Endothelial cell of umbilical vein (primary cell): Measurements from ENCODE around the gene SLC27A2. TPM values are rescaled to one million over a fixed set of nuclear protein-coding genes. Genes with fewer than 3 reads are reported as not detected.

Source experiments
- BruUV-seq: library from RNA; stranded (reverse); fragments of 400-500 nt; replicated peaks from 2 replicates; lab custom pipeline; 2021; lab: Mats Ljungman, UMichigan
- CTCF ChIA-PET: fragments of 300-600, 350-600 bp; sonication (Branson Sonifier 250); formaldehyde crosslinking; loops from one replicate; lab custom pipeline; 2021; ENCODE audit warnings: antibody characterized with exemption, inconsistent platforms; lab: Charles Lee
- POLR2A ChIA-PET: fragments of 300-600, 350-600 bp; sonication (Branson Sonifier 250); formaldehyde crosslinking; loops from one replicate; lab custom pipeline; 2021; ENCODE audit warnings: antibody characterized with exemption, inconsistent platforms; lab: Charles Lee
- DNase-seq: peaks from one replicate; pipeline ENCODE4 v3.0.0-alpha.2; 2011; ENCODE audit warnings: low read depth, low spot score
- FAIRE-seq: peaks from 2 replicates; lab custom pipeline; 2011; peaks lifted over from hg19 to GRCh38; lab: Jason Lieb, UNC
- H2AFZ ChIP-seq: 2 replicates; pipeline ENCODE4 v1.6.0; 2012; ENCODE audit warnings: low read depth, low read length, control low read depth, inconsistent platforms
- H3K27ac ChIP-seq: 2 replicates; pipeline ENCODE4 v1.5.1; 2011; ENCODE audit warnings: low read depth, mild to moderate bottlenecking, control low read depth, low read length, moderate library complexity; ENCODE audit not compliant: insufficient read depth
- H3K27me3 ChIP-seq, 2 experiments: 2 replicates each; pipeline versions ENCODE4 v1.6.0 to v1.6.1; 2011; ENCODE audit warnings: low read length in 2 of 2, mixed read lengths in 1 of 2; ENCODE audit not compliant: control insufficient read depth in 2 of 2, insufficient read depth in 2 of 2
- H3K36me3 ChIP-seq, 2 experiments: 2 replicates in 1 of 2; 3 replicates in 1 of 2; pipeline ENCODE4 v1.5.1; 2011; ENCODE audit warnings: low read length in 2 of 2, mild to moderate bottlenecking in 1 of 2, moderate library complexity in 1 of 2; ENCODE audit not compliant: control insufficient read depth in 2 of 2, insufficient read depth in 2 of 2; ENCODE audit errors: extremely low read depth in 1 of 2
- H3K4me1 ChIP-seq: 3 replicates; pipeline ENCODE4 v1.5.1; 2011; ENCODE audit warnings: mild to moderate bottlenecking, low read length; ENCODE audit not compliant: control insufficient read depth, insufficient read depth; ENCODE audit errors: extremely low read depth
- H3K4me2 ChIP-seq: 2 replicates; pipeline ENCODE4 v1.6.1; 2011; ENCODE audit warnings: low read length, control low read depth, mixed read lengths; ENCODE audit not compliant: insufficient read depth
- H3K4me3 ChIP-seq, 3 experiments: fragments of 200-600 bp in 1 of 3; sonication (generic), shearing (Covaris generic) in 1 of 3; replicated peaks in 1 of 3; 2 replicates each; pipeline ENCODE4 v1.5.1; 2011 to 2016; ENCODE audit warnings: control low read depth in 3 of 3, low read length in 3 of 3, mild to moderate bottlenecking in 2 of 3, inconsistent platforms in 1 of 3, low read depth in 1 of 3, moderate library complexity in 1 of 3; ENCODE audit not compliant: insufficient read depth in 1 of 3
- H3K79me2 ChIP-seq: 2 replicates; pipeline ENCODE4 v1.6.0; 2012; ENCODE audit warnings: low read length, inconsistent platforms; ENCODE audit not compliant: control insufficient read depth, insufficient read depth
- H3K9ac ChIP-seq: replicated peaks from 2 replicates; pipeline ENCODE3; 2011; ENCODE audit warnings: low read length, control low read depth; ENCODE audit not compliant: insufficient read depth; ENCODE audit errors: extremely low read depth
- H3K9me1 ChIP-seq: replicated peaks from 3 replicates; pipeline ENCODE4 v1.6.0; 2011; ENCODE audit warnings: mild to moderate bottlenecking, low read length; ENCODE audit not compliant: control insufficient read depth, insufficient read depth; ENCODE audit errors: extremely low read depth
- H3K9me3 ChIP-seq: replicated peaks from 2 replicates; pipeline ENCODE4 v1.5.1; 2012; ENCODE audit warnings: low read length, inconsistent platforms; ENCODE audit not compliant: control insufficient read depth, insufficient read depth
- H4K20me1 ChIP-seq: replicated peaks from 2 replicates; pipeline ENCODE3; 2011; ENCODE audit warnings: mild to moderate bottlenecking, low read length; ENCODE audit not compliant: control insufficient read depth, insufficient read depth; ENCODE audit errors: extremely low read depth
- EZH2 ChIP-seq: IDR thresholded peaks from 2 replicates; pipeline ENCODE4 v1.6.1; 2012; ENCODE audit warnings: borderline replicate concordance, low read depth, mild to moderate bottlenecking, moderate library complexity, low read length, inconsistent platforms; ENCODE audit not compliant: severe bottlenecking
- JUN ChIP-seq: IDR thresholded peaks from 2 replicates; pipeline ENCODE4 v1.6.1; 2011; ENCODE audit warnings: borderline replicate concordance, low read depth; ENCODE audit not compliant: insufficient read length, insufficient read depth
- MYC ChIP-seq: IDR thresholded peaks from one replicate; pipeline ENCODE4 v1.6.1; 2011; ENCODE audit warnings: mild to moderate bottlenecking, low read depth, low read length
- POLR2AphosphoS5 ChIP-seq: IDR thresholded peaks from 2 replicates; pipeline ENCODE4 v1.6.1; 2012; ENCODE audit warnings: low read depth, mild to moderate bottlenecking, control low read depth, low read length, moderate library complexity; ENCODE audit not compliant: insufficient read depth
- dilution Hi-C: fragments of 300-500 bp; cut with MboI; formaldehyde crosslinking; loops from one replicate; pipeline ENCODE4 v1.15.0; 2019; ENCODE audit warnings: low sequenced_read_pairs; ENCODE audit not compliant: extremely low pct_ligation_motif_present
- intact Hi-C: fragments of 100-400 bp; cut with micrococcal nuclease; formaldehyde crosslinking; loops from one replicate; pipeline ENCODE4 v1.10.0; 2022
- polyA plus RNA-seq, 4 experiments: library from polyadenylated mRNA; depleted of rRNA in 3 of 4; stranded (reverse) in 3 of 4; unstranded in 1 of 4; fragments of >200 nt; gene quantifications; 2 replicates each; pipeline versions ENCODE4 v1.2.1 to v1.2.3, GENCODE V29; 2011 to 2012; ENCODE audit warnings: missing spikeins in 1 of 4
- total RNA-seq: library from RNA; stranded (reverse); gene quantifications from 2 replicates; pipeline ENCODE4 v1.2.3, GENCODE V29; 2021
- TF ChIP-seq, protein P1 (sequence below), 2 donors: IDR thresholded peaks; 1 replicate in 1 of 2; 2 replicates in 1 of 2; pipeline ENCODE4 v1.5.1; 2011; ENCODE audit warnings: low read length in 2 of 2, mild to moderate bottlenecking in 2 of 2, moderate library complexity in 2 of 2, control low read depth in 1 of 2, inconsistent platforms in 1 of 2, low read depth in 1 of 2; ENCODE audit not compliant: insufficient read depth in 1 of 2; ENCODE audit errors: extremely low read depth in 1 of 2

The SLC27A2 gene
- total and polyA plus RNA-seq, 2 donors (not counting 3 experiments of a cell fraction or from before 2014, with no cell fraction given) = not detected

DNA sequence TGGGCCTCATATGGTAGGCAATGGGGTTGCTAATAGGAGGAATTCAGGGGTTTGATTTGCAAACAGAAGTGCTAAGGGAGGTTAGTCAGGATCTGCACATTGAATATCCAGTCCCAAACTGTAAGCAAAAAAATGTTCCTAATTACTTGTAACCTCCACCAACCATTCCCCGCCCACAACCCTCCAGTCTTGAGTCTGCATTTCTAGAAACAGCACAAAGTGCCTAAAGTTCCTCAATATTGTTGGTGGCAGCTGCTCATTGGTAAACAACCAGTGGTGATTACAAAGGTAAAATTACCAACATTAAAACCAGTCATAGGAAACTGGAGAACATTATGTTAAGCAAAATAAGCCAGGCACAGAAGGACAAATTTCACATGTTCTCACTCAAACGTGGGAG is 64.6 kb downstream of the SLC27A2 start:
- Histone ChIP-seq H4K20me1 (no peaks in the 10 kb centered on the region), H3K27me3 (no peaks in the 10 kb centered on the region), H3K4me2 (no peak overlapping the region), H3K4me3 (no peak overlapping the region), H3K27ac (no peak overlapping the region), H3K36me3 (no peaks in the 10 kb centered on the region), H3K9ac (no peak overlapping the region), H3K4me1 (no peaks in the 10 kb centered on the region), H3K9me1 (no peaks in the 10 kb centered on the region), H3K9me3 (no peaks in the 10 kb centered on the region), H3K79me2 (no peaks in the 10 kb centered on the region), H2AFZ (no peak overlapping the region)
- ChIA-PET POLR2A (no interaction called here), CTCF (interaction anchor here (0.6 kb wide), 1 partner anchor 10 kb away, joined by 3 read pairs; no protein-coding TSS in a partner anchor)
- intact Hi-C loops = no loop called here
- BruUV-seq = no TSS peak
- no peak for DNase-seq
- FAIRE-seq = no peak
- dilution Hi-C loops = no loop called here
- TF ChIP-seq EZH2 (no peak), MYC (no peak), POLR2AphosphoS5 (no peak), JUN (no peak)
- TF ChIP-seq, protein P1, sequence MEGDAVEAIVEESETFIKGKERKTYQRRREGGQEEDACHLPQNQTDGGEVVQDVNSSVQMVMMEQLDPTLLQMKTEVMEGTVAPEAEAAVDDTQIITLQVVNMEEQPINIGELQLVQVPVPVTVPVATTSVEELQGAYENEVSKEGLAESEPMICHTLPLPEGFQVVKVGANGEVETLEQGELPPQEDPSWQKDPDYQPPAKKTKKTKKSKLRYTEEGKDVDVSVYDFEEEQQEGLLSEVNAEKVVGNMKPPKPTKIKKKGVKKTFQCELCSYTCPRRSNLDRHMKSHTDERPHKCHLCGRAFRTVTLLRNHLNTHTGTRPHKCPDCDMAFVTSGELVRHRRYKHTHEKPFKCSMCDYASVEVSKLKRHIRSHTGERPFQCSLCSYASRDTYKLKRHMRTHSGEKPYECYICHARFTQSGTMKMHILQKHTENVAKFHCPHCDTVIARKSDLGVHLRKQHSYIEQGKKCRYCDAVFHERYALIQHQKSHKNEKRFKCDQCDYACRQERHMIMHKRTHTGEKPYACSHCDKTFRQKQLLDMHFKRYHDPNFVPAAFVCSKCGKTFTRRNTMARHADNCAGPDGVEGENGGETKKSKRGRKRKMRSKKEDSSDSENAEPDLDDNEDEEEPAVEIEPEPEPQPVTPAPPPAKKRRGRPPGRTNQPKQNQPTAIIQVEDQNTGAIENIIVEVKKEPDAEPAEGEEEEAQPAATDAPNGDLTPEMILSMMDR (IDR thresholded peaks at IDR 0.05; ENCODE audit: extremely low read depth in 1 of 2, insufficient read depth in 1 of 2, low read depth in 1 of 2, low read length in 2 of 2) = no peak
